Activated CD4-positive, alpha-beta T cell treated with anti-CD3 and anti-CD28 coated beads for 48 hours (primary cell): ENCODE results near the gene NTN4.
"Not testable (repeated sequence)": the region's sequence is repeated elsewhere in the genome, so short reads cannot be mapped to it uniquely, and the experiment has no call there.

Experiments
- DNase-seq: peaks from one replicate; pipeline ENCODE4 v3.0.0-alpha.2; 2020

NTN4 gene

GRCh38 chr12:95742586-95742985 is 48.0 kb downstream of the NTN4 start:
- DNase-seq: no peak

- no peak for DNase-seq
These were observed 48.9 kb downstream of the NTN4 start for GRCh38 chr12:95741635-95742034.

GRCh38 chr12:95740751-95741150 is 49.8 kb downstream of the NTN4 start:
- DNase-seq: no peak

GRCh38 chr12:95739561-95740313 is 50.8 kb downstream of the NTN4 start:
- DNase-seq: no peak

GRCh38 chr12:95738024-95738611 is 52.4 kb downstream of the NTN4 start:
- no peak for DNase-seq

GRCh38 chr12:95736631-95737030 is 53.9 kb downstream of the NTN4 start:
- no peak for DNase-seq

- not testable (repeated sequence) for DNase-seq
These were observed 54.8 kb downstream of the NTN4 start for GRCh38 chr12:95735728-95736127.

GRCh38 chr12:95733141-95733825 is 57.3 kb downstream of the NTN4 start:
- DNase-seq: no peak

GRCh38 chr12:95731519-95731958 is 59.0 kb downstream of the NTN4 start:
- no peak for DNase-seq

GRCh38 chr12:95730457-95730856 is 60.1 kb downstream of the NTN4 start:
- DNase-seq: no peak

GRCh38 chr12:95726903-95727302 is 63.7 kb downstream of the NTN4 start:
- no peak for DNase-seq

- DNase-seq: no peak
These were observed 65.8 kb downstream of the NTN4 start for GRCh38 chr12:95724767-95725166.

- no peak for DNase-seq
These were observed 66.7 kb downstream of the NTN4 start for GRCh38 chr12:95723693-95724384.

- DNase-seq: no peak
These were observed 69.2 kb downstream of the NTN4 start for GRCh38 chr12:95721320-95721719.

GRCh38 chr12:95720146-95720545 is 70.4 kb downstream of the NTN4 start:
- no peak for DNase-seq

- no peak for DNase-seq
These were observed 71.8 kb downstream of the NTN4 start for GRCh38 chr12:95718772-95719171.

GRCh38 chr12:95718006-95718431 is 72.5 kb downstream of the NTN4 start:
- no peak for DNase-seq

- DNase-seq: no peak
These were observed 73.1 kb downstream of the NTN4 start for GRCh38 chr12:95717316-95717928.

GRCh38 chr12:95715177-95715576 is 75.4 kb downstream of the NTN4 start:
- DNase-seq: no peak

GRCh38 chr12:95712269-95712668 is 78.3 kb downstream of the NTN4 start:
- no peak for DNase-seq

- DNase-seq: no peak
These were observed 80.2 kb downstream of the NTN4 start for GRCh38 chr12:95710386-95710785.

- DNase-seq: no peak
These were observed 81.4 kb downstream of the NTN4 start for GRCh38 chr12:95709152-95709551.

- no peak for DNase-seq
These were observed 85.4 kb downstream of the NTN4 start for GRCh38 chr12:95705143-95705542.
